Nephron (organoid): ENCODE results near the gene SERHL2.
A peak's percentile ranks its signal among the peaks of the same experiment; 100 is the strongest.
"Not testable (repeated sequence)": the region's sequence is repeated elsewhere in the genome, so short reads cannot be mapped to it uniquely, and the experiment has no call there.

Experiments
- H3K27ac Mint-ChIP-seq, 3 experiments: 2 replicates each; pipeline ENCODE4 v1.8.0; 2020; ENCODE audit warnings: mixed read lengths in 3 of 3, mild to moderate bottlenecking in 2 of 3, moderate library complexity in 1 of 3
- H3K27me3 Mint-ChIP-seq: 2 replicates; pipeline ENCODE4 v1.8.0; 2021; ENCODE audit warnings: low read depth, mild to moderate bottlenecking, moderate library complexity, mixed read lengths
- H3K36me3 Mint-ChIP-seq: 2 replicates; pipeline ENCODE4 v1.8.0; 2020; ENCODE audit warnings: low read depth, mixed read lengths
- H3K4me1 Mint-ChIP-seq: 2 replicates; pipeline ENCODE4 v1.8.0; 2020; ENCODE audit warnings: mixed read lengths
- H3K4me3 Mint-ChIP-seq, 3 experiments: 2 replicates each; pipeline ENCODE4 v1.8.0; 2020; ENCODE audit warnings: mild to moderate bottlenecking in 3 of 3, mixed read lengths in 3 of 3, moderate library complexity in 2 of 3
- H3K9me3 Mint-ChIP-seq: 2 replicates; pipeline ENCODE4 v1.8.0; 2020; ENCODE audit warnings: mixed read lengths
- TF ChIP-seq, protein P1 (sequence below), 3 experiments: fragments of 200-600 bp; sonication (generic); IDR thresholded peaks; one replicate each; pipeline ENCODE4 v1.5.0; 2021; ENCODE audit warnings: antibody characterized with exemption in 3 of 3; ENCODE audit not compliant: unreplicated experiment in 3 of 3

SERHL2 gene

DNA sequence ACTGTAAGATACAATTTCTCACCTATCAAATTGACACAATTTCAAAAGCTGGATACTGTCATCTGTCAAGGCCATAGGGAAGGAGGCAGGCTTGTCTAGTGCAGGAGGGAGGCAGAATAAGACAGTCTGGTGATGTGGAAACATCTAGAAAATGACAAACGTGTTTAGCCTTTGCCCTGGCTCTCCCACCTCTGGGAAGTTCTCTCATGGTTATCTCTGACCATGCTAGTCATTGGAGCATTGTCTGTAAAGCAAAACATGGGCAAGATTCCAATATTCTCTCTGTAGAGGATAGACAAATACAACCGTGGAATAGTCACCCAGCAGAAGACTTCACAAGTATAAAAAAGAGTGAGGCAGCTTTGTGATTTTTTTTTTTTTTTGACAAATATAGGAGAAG lies 9.1 kb upstream of the SERHL2 start:
- H3K36me3 Mint-ChIP-seq = no peaks in the 10 kb centered on the region
- H3K27ac Mint-ChIP-seq = peak overlapping the region in 2 of 3 experiments; percentile 13 to 32
- no peak overlapping the region for H3K4me3 Mint-ChIP-seq
- no peaks in the 10 kb centered on the region for H3K9me3 Mint-ChIP-seq
- H3K27me3 Mint-ChIP-seq = peaks cover 24% of the 10 kb centered on the region
- H3K4me1 Mint-ChIP-seq = peaks cover 5% of the 10 kb centered on the region
- TF ChIP-seq, protein P1, sequence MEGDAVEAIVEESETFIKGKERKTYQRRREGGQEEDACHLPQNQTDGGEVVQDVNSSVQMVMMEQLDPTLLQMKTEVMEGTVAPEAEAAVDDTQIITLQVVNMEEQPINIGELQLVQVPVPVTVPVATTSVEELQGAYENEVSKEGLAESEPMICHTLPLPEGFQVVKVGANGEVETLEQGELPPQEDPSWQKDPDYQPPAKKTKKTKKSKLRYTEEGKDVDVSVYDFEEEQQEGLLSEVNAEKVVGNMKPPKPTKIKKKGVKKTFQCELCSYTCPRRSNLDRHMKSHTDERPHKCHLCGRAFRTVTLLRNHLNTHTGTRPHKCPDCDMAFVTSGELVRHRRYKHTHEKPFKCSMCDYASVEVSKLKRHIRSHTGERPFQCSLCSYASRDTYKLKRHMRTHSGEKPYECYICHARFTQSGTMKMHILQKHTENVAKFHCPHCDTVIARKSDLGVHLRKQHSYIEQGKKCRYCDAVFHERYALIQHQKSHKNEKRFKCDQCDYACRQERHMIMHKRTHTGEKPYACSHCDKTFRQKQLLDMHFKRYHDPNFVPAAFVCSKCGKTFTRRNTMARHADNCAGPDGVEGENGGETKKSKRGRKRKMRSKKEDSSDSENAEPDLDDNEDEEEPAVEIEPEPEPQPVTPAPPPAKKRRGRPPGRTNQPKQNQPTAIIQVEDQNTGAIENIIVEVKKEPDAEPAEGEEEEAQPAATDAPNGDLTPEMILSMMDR (IDR thresholded peaks at IDR 0.05; ENCODE audit: unreplicated experiment in 3 of 3) = no peak

DNA sequence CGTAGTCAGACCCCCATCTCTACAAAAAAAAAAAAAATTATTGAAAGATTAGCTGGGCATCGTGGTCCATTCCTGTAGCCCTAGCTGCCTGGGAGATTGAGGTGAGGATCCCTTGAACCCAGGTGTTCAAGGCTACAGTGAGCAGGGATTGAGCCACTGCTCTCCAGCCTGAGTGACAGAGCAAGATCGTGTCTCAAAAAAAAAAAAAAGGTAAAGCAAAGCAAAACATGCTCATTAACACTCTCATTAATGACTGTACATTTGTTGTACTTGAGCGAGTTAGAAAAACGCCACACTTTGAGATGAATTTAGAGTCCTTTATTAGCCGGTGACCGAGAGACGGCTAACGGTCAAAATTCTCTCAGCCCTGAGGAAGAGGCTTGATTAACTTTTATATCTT lies 6.2 kb upstream of the SERHL2 start:
- Mint-ChIP-seq H3K4me3 (no peak overlapping the region), H3K4me1 (peaks cover 5% of the 10 kb centered on the region), H3K9me3 (peaks cover 8% of the 10 kb centered on the region), H3K36me3 (no peaks in the 10 kb centered on the region), H3K27ac (no peak overlapping the region), H3K27me3 (peaks cover 28% of the 10 kb centered on the region)
- TF ChIP-seq, protein P1 (IDR thresholded peaks at IDR 0.05; ENCODE audit: unreplicated experiment in 3 of 3) = no peak

- H3K4me1 Mint-ChIP-seq, H3K9me3 Mint-ChIP-seq, H3K4me3 Mint-ChIP-seq, H3K36me3 Mint-ChIP-seq: not testable (repeated sequence)
- Mint-ChIP-seq H3K27me3 (peaks cover 22% of the 10 kb centered on the region), H3K27ac (peak overlapping the region in 1 of 3 experiments; percentile 6)
Measured at GRCh38 chr22:42548126-42548525, 5.6 kb upstream of the SERHL2 start.

DNA sequence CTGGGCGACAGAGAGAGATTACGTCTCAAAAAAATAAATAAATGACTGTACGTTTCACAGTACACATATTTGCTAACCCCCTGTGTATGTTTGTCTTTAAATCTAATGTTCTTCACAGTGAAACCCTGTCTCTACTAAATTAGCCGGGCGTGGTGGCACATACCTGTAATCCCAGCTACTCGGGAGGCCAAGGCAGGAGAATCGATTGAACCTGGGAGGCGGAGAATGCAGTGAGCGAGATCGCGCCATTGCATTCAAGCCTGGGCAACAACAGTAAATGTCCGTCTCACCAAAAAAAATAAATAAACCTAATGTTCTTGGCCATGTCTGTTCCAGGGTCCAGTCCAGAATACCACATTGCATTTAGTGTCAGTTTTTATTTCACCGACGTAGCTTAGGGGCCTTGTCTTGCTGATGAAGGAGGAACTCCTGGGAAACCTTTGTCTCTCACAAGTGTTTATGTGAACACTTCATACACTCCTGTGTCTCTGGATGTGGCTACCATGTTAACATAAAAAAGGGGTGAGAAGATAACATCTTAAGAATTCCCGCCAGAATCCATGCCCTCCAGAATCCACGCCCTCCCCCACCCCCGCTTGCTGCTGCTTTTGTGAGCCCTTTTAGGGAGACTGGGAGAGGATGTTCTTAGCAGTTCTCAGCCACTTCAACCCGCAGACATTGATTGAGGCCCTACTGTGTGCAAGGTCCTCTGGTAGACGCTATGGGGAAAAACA lies 5.0 kb upstream of the SERHL2 start:
- H3K27me3 Mint-ChIP-seq = peaks cover 21% of the 10 kb centered on the region
- H3K27ac Mint-ChIP-seq = no peak overlapping the region
- TF ChIP-seq, protein P1 (IDR thresholded peaks at IDR 0.05; ENCODE audit: unreplicated experiment in 3 of 3) = no peak
- no peaks in the 10 kb centered on the region for H3K36me3 Mint-ChIP-seq
- no peak overlapping the region for H3K4me3 Mint-ChIP-seq
- peaks cover 5% of the 10 kb centered on the region for H3K4me1 Mint-ChIP-seq
- H3K9me3 Mint-ChIP-seq = peaks cover 8% of the 10 kb centered on the region

GRCh38 chr22:42549331-42550060 lies 4.3 kb upstream of the SERHL2 start:
- TF ChIP-seq, protein P1 (IDR thresholded peaks at IDR 0.05; ENCODE audit: unreplicated experiment in 3 of 3) = no peak

GRCh38 chr22:42552294-42552647 lies 1.5 kb upstream of the SERHL2 start:
- not testable (repeated sequence) for H3K27ac Mint-ChIP-seq, H3K36me3 Mint-ChIP-seq, H3K9me3 Mint-ChIP-seq, H3K4me1 Mint-ChIP-seq
- peak overlapping the region; percentile 43 to 59 (median 54) for H3K4me3 Mint-ChIP-seq
- H3K27me3 Mint-ChIP-seq = peaks cover 15% of the 10 kb centered on the region

More at GRCh38 chr22:42549331-42550060, 4.3 kb upstream of the SERHL2 start:
- H3K36me3 Mint-ChIP-seq = no peaks in the 10 kb centered on the region
- H3K4me1 Mint-ChIP-seq = peaks cover 5% of the 10 kb centered on the region
- peak overlapping the region in 2 of 3 experiments; percentile 2 to 4 for H3K4me3 Mint-ChIP-seq
- peaks cover 21% of the 10 kb centered on the region for H3K27me3 Mint-ChIP-seq
- H3K9me3 Mint-ChIP-seq = peaks cover 8% of the 10 kb centered on the region
- no peak overlapping the region for H3K27ac Mint-ChIP-seq

DNA sequence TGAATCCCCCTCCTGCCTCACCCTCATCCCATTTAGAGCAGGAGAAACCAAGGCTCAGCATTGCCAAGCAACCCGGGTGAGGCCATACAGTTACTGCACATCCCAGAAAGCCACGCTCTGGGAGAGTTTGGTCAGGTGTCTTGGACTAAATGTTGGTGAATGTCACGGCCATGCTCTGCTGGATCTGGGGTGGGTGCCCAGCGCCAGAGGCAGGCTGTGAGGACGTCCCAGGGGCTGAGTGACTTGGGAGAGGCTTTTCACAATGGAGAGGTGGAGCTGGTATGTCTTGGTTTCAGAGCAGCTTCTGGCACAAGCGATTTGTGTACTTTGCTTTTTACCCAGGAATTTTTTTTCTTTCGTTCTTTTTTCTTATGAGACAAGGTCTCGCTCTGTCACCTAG lies 6.6 kb downstream of the SERHL2 start:
- no peaks in the 10 kb centered on the region for H3K9me3 Mint-ChIP-seq
- peaks cover 5% of the 10 kb centered on the region for H3K36me3 Mint-ChIP-seq
- H3K4me3 Mint-ChIP-seq = no peak overlapping the region
- H3K4me1 Mint-ChIP-seq = peaks cover 15% of the 10 kb centered on the region
- TF ChIP-seq, protein P1 (IDR thresholded peaks at IDR 0.05; ENCODE audit: unreplicated experiment in 3 of 3) = no peak
- no peaks in the 10 kb centered on the region for H3K27me3 Mint-ChIP-seq
- H3K27ac Mint-ChIP-seq = peak overlapping the region in 1 of 3 experiments; percentile 66
